Astrocyte (in vitro differentiated cells and primary cell): ENCODE results near the gene ARID3C.

Source experiments
- EZH2 ChIP-seq: IDR thresholded peaks from 2 replicates; pipeline ENCODE4 v1.6.1; 2012; ENCODE audit warnings: mild to moderate bottlenecking, low read length, inconsistent platforms; ENCODE audit not compliant: insufficient read depth
- TF ChIP-seq, protein P1 (sequence below): IDR thresholded peaks from 2 replicates; pipeline ENCODE4 v1.5.1; 2011; ENCODE audit warnings: low read depth, mild to moderate bottlenecking, inconsistent platforms, low read length, moderate library complexity; ENCODE audit not compliant: insufficient read depth

- TF ChIP-seq, protein P1, sequence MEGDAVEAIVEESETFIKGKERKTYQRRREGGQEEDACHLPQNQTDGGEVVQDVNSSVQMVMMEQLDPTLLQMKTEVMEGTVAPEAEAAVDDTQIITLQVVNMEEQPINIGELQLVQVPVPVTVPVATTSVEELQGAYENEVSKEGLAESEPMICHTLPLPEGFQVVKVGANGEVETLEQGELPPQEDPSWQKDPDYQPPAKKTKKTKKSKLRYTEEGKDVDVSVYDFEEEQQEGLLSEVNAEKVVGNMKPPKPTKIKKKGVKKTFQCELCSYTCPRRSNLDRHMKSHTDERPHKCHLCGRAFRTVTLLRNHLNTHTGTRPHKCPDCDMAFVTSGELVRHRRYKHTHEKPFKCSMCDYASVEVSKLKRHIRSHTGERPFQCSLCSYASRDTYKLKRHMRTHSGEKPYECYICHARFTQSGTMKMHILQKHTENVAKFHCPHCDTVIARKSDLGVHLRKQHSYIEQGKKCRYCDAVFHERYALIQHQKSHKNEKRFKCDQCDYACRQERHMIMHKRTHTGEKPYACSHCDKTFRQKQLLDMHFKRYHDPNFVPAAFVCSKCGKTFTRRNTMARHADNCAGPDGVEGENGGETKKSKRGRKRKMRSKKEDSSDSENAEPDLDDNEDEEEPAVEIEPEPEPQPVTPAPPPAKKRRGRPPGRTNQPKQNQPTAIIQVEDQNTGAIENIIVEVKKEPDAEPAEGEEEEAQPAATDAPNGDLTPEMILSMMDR, result no peak
- no peak for TF ChIP-seq EZH2
Measured at GRCh38 chr9:34634551-34635248, 5.8 kb upstream of the ARID3C start.
